Spinal cord (tissue), 10 donors: ENCODE data around the gene LRFN5. TPM values are rescaled to one million over a fixed set of nuclear protein-coding genes. Genes with fewer than 3 reads are reported as not detected.
A peak's percentile ranks its signal among the peaks of the same experiment; 100 is the strongest.

Source experiments
- DNase-seq, 6 donors: peaks; one replicate each; pipeline versions ENCODE4 v3.0.0 to v3.0.0-alpha.2; 2013 to 2015; ENCODE audit warnings: low spot score in 6 of 6, low read depth in 4 of 6
- H3K27ac ChIP-seq: one replicate; pipeline ENCODE4 v1.5.1; 2013; ENCODE audit warnings: low read depth, low read length, control low read depth
- H3K27me3 ChIP-seq: one replicate; pipeline ENCODE4 v1.6.1; 2013; ENCODE audit warnings: low read length; ENCODE audit not compliant: control insufficient read depth, insufficient read depth
- H3K36me3 ChIP-seq: one replicate; pipeline ENCODE4 v1.6.1; 2013; ENCODE audit warnings: low read length; ENCODE audit not compliant: control insufficient read depth, insufficient read depth
- H3K4me1 ChIP-seq: one replicate; pipeline ENCODE4 v1.6.1; 2013; ENCODE audit warnings: low read length; ENCODE audit not compliant: control insufficient read depth, insufficient read depth
- H3K4me3 ChIP-seq: one replicate; pipeline ENCODE4 v1.5.1; 2013; ENCODE audit warnings: low read depth, low read length, control low read depth
- H3K9me3 ChIP-seq: one replicate; pipeline ENCODE4 v1.6.1; 2013; ENCODE audit warnings: low read length; ENCODE audit not compliant: control insufficient read depth, insufficient read depth
- WGBS: methylation state at CpG from one replicate; pipeline ENCODE4 v1.1.5; 2013; ENCODE audit warnings: missing lambda C conversion rate; ENCODE audit not compliant: insufficient coverage; 5-methylcytosine and 5-hydroxymethylcytosine counted together
- polyA plus RNA-seq, 2 donors: library from polyadenylated mRNA; unstranded; fragments of 120-200 nt; gene quantifications; one replicate each; pipeline ENCODE4 v1.2.1, GENCODE V29; 2013; ENCODE audit not compliant: insufficient read length in 2 of 2
- total RNA-seq, 2 donors: library from RNA; depleted of rRNA in 1 of 2; stranded (reverse); fragments of 120-200 nt in 1 of 2; fragments of >200 nt in 1 of 2; gene quantifications; one replicate each; pipeline versions ENCODE4 v1.2.3 to v1.2.4, GENCODE V29; 2013 to 2014
- donor health status: healthy.

LRFN5 gene
- total and polyA plus RNA-seq, 4 donors: 28.6 to 72.4 (median 30.4) TPM

- no peak overlapping the region for H3K4me3 ChIP-seq
- no peak for DNase-seq
- WGBS: no CpG with 5 or more reads among the region's 1 CpG
- H3K4me1 ChIP-seq: no peaks in the 10 kb centered on the region
- peaks cover 2% of the 10 kb centered on the region for H3K9me3 ChIP-seq
- no peaks in the 10 kb centered on the region for H3K27me3 ChIP-seq
- no peak overlapping the region for H3K27ac ChIP-seq
- H3K36me3 ChIP-seq: no peaks in the 10 kb centered on the region
Observed at GRCh38 chr14:41758011-41758665, 151.5 kb downstream of the LRFN5 start.

DNA sequence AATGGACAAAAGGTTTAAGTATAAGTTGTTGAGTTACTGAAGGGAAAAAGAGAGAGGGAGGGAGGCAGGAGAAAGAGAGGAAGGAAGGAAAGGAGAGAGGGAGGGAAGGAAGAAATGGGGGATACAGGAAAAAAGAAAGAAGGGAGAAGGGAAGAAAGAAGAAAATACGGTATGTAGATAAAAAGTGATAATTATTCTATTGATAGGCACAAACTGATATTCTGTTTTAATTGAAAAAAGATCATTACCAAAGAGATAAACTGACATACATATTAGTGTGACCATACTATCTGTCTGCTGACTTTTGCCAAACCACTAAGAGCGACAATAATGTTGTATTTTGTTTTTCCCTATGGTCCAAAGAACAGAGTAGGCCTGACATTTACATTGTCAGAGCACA, 154.5 kb downstream of the LRFN5 start:
- no peaks in the 10 kb centered on the region for H3K27me3 ChIP-seq
- WGBS: no CpG with 5 or more reads among the region's 2 CpGs
- H3K9me3 ChIP-seq: no peaks in the 10 kb centered on the region
- no peak for DNase-seq
- no peak overlapping the region for H3K4me3 ChIP-seq
- H3K27ac ChIP-seq: no peak overlapping the region
- H3K36me3 ChIP-seq: no peaks in the 10 kb centered on the region
- H3K4me1 ChIP-seq: no peaks in the 10 kb centered on the region

- no peak for DNase-seq
- Histone ChIP-seq H3K4me3 (no peak overlapping the region), H3K4me1 (no peaks in the 10 kb centered on the region), H3K36me3 (no peaks in the 10 kb centered on the region), H3K9me3 (no peaks in the 10 kb centered on the region), H3K27ac (no peak overlapping the region), H3K27me3 (no peaks in the 10 kb centered on the region)
- WGBS: 70% methylated on average over 3 of the region's 5 CpGs
Observed at GRCh38 chr14:41766772-41767171, 160.1 kb downstream of the LRFN5 start.

- Histone ChIP-seq H3K4me1 (no peaks in the 10 kb centered on the region), H3K27me3 (no peaks in the 10 kb centered on the region), H3K36me3 (no peaks in the 10 kb centered on the region), H3K4me3 (no peak overlapping the region), H3K9me3 (no peaks in the 10 kb centered on the region), H3K27ac (no peak overlapping the region)
- peak in 2 of 6 donors; percentile 26 to 59 for DNase-seq
- WGBS: no CpG with 5 or more reads among the region's 1 CpG
Observed at GRCh38 chr14:41773536-41774279, 167.0 kb downstream of the LRFN5 start.

- Histone ChIP-seq H3K36me3 (no peaks in the 10 kb centered on the region), H3K27ac (no peak overlapping the region)
Observed at GRCh38 chr14:41782511-41782910, 175.8 kb downstream of the LRFN5 start.

DNA sequence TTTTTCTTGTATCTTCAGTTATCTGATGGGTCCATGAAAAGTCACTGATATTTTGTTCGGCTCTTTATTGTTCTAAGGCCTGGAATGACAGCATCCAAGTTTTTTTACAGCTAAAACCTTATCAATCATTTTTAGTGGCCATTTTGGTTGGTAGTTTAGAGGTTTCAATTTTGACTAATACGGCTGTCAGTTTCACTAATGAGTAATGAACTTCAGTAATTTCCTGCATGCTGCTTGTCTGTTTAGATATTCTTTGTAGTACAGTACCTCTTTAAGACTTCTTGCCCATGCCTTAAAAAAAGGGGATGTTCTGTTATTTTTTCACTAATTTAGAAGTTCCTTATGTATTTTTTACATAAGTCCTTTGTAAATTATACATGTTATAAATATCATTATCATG, 176.7 kb downstream of the LRFN5 start:
- no peak for DNase-seq
- Histone ChIP-seq H3K9me3 (no peaks in the 10 kb centered on the region), H3K36me3 (no peaks in the 10 kb centered on the region), H3K27ac (no peak overlapping the region), H3K4me3 (no peak overlapping the region), H3K27me3 (no peaks in the 10 kb centered on the region), H3K4me1 (no peaks in the 10 kb centered on the region)
- no CpG with 5 or more reads among the region's 2 CpGs for WGBS

More at GRCh38 chr14:41782511-41782910, 175.8 kb downstream of the LRFN5 start:
- H3K27me3 ChIP-seq: no peaks in the 10 kb centered on the region
- peak in 2 of 6 donors; percentile 17 to 22 for DNase-seq
- no peak overlapping the region for H3K4me3 ChIP-seq
- no peaks in the 10 kb centered on the region for H3K4me1 ChIP-seq
- no peaks in the 10 kb centered on the region for H3K9me3 ChIP-seq

DNA sequence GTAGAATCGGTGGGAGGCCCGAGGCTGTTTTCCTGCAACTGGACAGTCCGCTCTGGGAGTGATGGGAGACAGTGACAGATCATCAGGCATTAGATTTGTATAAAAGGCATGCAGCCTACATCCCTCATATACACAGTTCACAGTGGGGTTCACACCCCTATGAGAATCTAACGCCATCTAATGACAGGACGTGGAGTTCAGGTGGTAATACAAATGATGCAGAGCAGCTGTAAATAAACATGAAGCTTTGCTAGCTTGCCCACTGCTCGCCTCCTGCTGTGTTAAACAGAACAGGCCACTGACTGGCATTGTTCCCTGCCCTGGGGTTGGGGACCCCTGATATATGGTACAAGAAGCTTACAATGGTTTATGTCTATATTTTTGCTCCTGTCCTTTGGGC, 179.0 kb downstream of the LRFN5 start:
- Histone ChIP-seq H3K36me3 (no peaks in the 10 kb centered on the region), H3K9me3 (no peaks in the 10 kb centered on the region), H3K27me3 (no peaks in the 10 kb centered on the region), H3K27ac (no peak overlapping the region), H3K4me1 (no peaks in the 10 kb centered on the region), H3K4me3 (no peak overlapping the region)
- WGBS: 54% methylated on average over 2 of the region's 6 CpGs
- peak in 1 of 6 donors; percentile 2 for DNase-seq

DNA sequence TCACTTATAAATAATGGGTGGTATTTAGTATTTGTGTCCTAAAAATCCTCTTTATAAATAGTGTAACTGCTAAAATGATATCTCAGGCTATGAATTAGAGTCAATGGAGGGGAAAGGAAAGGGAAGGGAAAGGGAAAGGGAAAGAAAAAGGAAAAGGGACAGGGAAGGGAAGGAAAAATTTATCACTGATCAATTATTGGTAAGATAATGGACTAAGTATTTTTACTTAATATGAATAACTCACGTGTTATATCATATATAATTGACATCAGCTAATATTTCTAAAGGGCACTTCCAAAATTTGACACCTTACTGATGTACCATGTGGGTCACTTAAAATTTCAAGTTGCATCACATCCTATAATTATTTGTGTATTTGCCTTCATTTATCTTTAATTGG, 193.1 kb downstream of the LRFN5 start:
- no CpG with 5 or more reads among the region's 1 CpG for WGBS

DNA sequence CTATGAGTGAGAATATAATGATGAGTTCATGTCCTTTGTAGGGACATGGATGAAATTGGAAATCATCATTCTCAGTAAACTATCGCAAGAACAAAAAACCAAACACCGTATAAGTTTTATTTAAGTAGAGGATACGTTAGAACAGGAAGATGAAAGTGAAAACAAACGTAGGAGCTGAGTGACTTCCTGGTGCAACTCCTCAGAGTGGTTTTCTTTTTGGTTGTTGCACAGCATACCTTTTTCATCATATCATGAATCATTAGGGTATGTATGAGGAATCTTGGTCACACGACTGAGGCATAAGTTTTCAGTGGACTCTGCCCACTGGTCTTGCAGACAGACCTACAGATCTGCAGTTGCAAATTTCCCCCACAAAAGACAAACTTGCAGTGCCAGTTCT, 199.0 kb downstream of the LRFN5 start:
- H3K4me3 ChIP-seq: no peak overlapping the region
- DNase-seq: no peak
- H3K27me3 ChIP-seq: no peaks in the 10 kb centered on the region
- WGBS: no CpG with 5 or more reads among the region's 5 CpGs
- no peaks in the 10 kb centered on the region for H3K36me3 ChIP-seq
- no peak overlapping the region for H3K27ac ChIP-seq
- H3K4me1 ChIP-seq: no peaks in the 10 kb centered on the region
- H3K9me3 ChIP-seq: no peaks in the 10 kb centered on the region

More for the DNA sequence above, 193.1 kb downstream of the LRFN5 start:
- Histone ChIP-seq H3K27me3 (no peaks in the 10 kb centered on the region), H3K9me3 (no peaks in the 10 kb centered on the region), H3K36me3 (no peaks in the 10 kb centered on the region), H3K4me1 (no peaks in the 10 kb centered on the region), H3K4me3 (no peak overlapping the region), H3K27ac (no peak overlapping the region)
- no peak for DNase-seq
